ENCODE results near the gene FLT3. TPM values are rescaled to one million over a fixed set of nuclear protein-coding genes. Genes with fewer than 3 reads are reported as not detected.

FLT3 gene
- total and polyA plus RNA-seq, 2 of the 13 experiments (the other 11 are each of a cell fraction or from before 2014, with no cell fraction given) = not detected

DNA sequence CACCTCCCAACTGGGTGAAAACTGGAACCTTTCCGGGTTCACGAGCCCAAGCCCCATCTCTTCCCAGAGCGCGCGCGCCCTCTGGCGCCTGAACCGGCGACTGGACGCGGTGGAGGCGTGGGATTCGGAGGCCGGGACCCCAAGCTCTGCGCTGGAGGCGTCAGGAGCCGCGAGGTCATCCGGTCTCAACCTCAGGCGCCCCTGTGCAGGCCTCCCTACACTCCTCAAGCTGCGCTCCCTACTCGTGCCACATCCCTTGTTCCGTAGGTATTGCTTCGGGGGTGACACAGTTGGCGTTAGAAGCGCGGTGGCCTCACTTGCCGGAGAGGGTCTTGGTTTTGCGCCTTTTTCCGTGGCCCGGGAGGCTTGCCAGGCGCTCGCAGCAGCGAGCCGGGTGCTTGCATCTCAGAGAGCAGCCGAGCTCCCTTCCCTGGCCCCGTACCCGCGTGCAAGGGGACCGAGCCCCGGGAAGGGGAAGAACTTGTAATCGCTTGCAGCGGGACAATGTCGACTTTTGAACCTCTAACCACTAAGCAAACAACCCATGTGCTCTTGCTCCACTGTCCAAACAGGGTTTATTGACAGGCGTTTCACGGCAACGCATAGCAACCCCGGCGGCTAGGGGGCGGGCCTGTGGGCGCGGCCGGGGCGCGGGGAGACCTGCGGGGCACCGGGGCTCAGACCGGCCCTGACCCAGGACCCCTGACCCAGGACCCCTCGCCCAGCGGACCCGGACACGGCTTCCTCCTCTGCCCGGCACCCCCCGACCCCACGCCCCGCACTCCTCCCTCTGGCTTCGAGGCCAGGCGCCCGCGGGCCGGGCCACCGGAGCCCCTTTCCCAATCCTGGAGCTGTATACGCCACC, 139.8 kb downstream of the FLT3 start (continued):
- TF ChIP-seq ZNF260 (CRISPR knock-in tag; IDR thresholded peaks at IDR 0.05; ENCODE audit: borderline replicate concordance, low read depth) = no peak
- TF ChIP-seq TBX3 (IDR thresholded peaks at IDR 0.05; ENCODE audit: borderline replicate concordance) = peak; percentile 30; the same call in 1 of the 2 replicates
- TF ChIP-seq ASH2L (IDR thresholded peaks at IDR 0.05; ENCODE audit: insufficient read length, low read depth, low read length) = peak; percentile 96
- TF ChIP-seq ZNF549 (CRISPR knock-in tag; IDR thresholded peaks at IDR 0.05) = 0 out of 2 replicates have a peak, but pooled peaks have one; percentile 22
- no peak for TF ChIP-seq NPAS2 (CRISPR knock-in tag; IDR thresholded peaks at IDR 0.05; ENCODE audit: borderline replicate concordance)
- TF ChIP-seq, protein P1, sequence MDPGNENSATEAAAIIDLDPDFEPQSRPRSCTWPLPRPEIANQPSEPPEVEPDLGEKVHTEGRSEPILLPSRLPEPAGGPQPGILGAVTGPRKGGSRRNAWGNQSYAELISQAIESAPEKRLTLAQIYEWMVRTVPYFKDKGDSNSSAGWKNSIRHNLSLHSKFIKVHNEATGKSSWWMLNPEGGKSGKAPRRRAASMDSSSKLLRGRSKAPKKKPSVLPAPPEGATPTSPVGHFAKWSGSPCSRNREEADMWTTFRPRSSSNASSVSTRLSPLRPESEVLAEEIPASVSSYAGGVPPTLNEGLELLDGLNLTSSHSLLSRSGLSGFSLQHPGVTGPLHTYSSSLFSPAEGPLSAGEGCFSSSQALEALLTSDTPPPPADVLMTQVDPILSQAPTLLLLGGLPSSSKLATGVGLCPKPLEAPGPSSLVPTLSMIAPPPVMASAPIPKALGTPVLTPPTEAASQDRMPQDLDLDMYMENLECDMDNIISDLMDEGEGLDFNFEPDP (CRISPR knock-in tag; conservative IDR thresholded peaks at IDR 0.05) = 0 out of 2 replicates have a peak, but pooled peaks have one; percentile 87
- no peak for TF ChIP-seq TOE1 (CRISPR knock-in tag; IDR thresholded peaks at IDR 0.05)
- peak; percentile 88 for TF ChIP-seq ZSCAN21 (CRISPR knock-in tag; IDR thresholded peaks at IDR 0.05; ENCODE audit: borderline replicate concordance)
- TF ChIP-seq SRY (CRISPR knock-in tag; IDR thresholded peaks at IDR 0.05) = no peak; the same call in 1 of the 2 replicates
- 0 out of 2 replicates have a peak, but pooled peaks have one; percentile 25 for TF ChIP-seq ZNF777 (CRISPR knock-in tag; IDR thresholded peaks at IDR 0.05)
- no peak for TF ChIP-seq MATR3 (CRISPR knock-in tag; IDR thresholded peaks at IDR 0.05)
- TF ChIP-seq, protein P2, sequence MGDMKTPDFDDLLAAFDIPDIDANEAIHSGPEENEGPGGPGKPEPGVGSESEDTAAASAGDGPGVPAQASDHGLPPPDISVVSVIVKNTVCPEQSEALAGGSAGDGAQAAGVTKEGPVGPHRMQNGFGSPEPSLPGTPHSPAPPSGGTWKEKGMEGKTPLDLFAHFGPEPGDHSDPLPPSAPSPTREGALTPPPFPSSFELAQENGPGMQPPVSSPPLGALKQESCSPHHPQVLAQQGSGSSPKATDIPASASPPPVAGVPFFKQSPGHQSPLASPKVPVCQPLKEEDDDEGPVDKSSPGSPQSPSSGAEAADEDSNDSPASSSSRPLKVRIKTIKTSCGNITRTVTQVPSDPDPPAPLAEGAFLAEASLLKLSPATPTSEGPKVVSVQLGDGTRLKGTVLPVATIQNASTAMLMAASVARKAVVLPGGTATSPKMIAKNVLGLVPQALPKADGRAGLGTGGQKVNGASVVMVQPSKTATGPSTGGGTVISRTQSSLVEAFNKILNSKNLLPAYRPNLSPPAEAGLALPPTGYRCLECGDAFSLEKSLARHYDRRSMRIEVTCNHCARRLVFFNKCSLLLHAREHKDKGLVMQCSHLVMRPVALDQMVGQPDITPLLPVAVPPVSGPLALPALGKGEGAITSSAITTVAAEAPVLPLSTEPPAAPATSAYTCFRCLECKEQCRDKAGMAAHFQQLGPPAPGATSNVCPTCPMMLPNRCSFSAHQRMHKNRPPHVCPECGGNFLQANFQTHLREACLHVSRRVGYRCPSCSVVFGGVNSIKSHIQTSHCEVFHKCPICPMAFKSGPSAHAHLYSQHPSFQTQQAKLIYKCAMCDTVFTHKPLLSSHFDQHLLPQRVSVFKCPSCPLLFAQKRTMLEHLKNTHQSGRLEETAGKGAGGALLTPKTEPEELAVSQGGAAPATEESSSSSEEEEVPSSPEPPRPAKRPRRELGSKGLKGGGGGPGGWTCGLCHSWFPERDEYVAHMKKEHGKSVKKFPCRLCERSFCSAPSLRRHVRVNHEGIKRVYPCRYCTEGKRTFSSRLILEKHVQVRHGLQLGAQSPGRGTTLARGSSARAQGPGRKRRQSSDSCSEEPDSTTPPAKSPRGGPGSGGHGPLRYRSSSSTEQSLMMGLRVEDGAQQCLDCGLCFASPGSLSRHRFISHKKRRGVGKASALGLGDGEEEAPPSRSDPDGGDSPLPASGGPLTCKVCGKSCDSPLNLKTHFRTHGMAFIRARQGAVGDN (CRISPR knock-in tag; IDR thresholded peaks at IDR 0.05) = peak; percentile 91
- TF ChIP-seq, protein P3, sequence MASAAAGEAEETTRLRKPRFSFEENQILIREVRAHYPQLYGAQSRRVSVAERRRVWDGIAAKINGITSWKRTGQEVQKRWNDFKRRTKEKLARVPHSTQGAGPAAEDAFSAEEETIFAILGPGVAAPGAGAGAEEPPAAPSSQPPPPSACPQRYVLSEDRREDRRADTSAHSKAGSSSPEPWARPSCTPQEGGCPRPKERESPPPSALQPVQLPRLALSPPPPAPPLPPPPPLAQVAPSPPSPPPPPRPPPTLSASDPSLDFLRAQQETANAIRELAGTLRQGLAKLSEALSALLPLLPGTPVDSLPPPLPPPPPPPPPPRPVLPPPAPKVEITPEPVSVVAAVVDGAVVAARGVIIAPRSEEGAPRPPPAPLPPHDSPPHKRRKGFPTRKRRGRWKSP (CRISPR knock-in tag; IDR thresholded peaks at IDR 0.05) = peak; percentile 96
- TF ChIP-seq ZBTB21 (CRISPR knock-in tag; IDR thresholded peaks at IDR 0.05) = no peak
- TF ChIP-seq AKAP8 (CRISPR knock-in tag; IDR thresholded peaks at IDR 0.05) = 0 out of 2 replicates have a peak, but pooled peaks have one; percentile 34
- TF ChIP-seq SP4 (CRISPR knock-in tag; IDR thresholded peaks at IDR 0.05) = no peak
- TF ChIP-seq, protein P4, sequence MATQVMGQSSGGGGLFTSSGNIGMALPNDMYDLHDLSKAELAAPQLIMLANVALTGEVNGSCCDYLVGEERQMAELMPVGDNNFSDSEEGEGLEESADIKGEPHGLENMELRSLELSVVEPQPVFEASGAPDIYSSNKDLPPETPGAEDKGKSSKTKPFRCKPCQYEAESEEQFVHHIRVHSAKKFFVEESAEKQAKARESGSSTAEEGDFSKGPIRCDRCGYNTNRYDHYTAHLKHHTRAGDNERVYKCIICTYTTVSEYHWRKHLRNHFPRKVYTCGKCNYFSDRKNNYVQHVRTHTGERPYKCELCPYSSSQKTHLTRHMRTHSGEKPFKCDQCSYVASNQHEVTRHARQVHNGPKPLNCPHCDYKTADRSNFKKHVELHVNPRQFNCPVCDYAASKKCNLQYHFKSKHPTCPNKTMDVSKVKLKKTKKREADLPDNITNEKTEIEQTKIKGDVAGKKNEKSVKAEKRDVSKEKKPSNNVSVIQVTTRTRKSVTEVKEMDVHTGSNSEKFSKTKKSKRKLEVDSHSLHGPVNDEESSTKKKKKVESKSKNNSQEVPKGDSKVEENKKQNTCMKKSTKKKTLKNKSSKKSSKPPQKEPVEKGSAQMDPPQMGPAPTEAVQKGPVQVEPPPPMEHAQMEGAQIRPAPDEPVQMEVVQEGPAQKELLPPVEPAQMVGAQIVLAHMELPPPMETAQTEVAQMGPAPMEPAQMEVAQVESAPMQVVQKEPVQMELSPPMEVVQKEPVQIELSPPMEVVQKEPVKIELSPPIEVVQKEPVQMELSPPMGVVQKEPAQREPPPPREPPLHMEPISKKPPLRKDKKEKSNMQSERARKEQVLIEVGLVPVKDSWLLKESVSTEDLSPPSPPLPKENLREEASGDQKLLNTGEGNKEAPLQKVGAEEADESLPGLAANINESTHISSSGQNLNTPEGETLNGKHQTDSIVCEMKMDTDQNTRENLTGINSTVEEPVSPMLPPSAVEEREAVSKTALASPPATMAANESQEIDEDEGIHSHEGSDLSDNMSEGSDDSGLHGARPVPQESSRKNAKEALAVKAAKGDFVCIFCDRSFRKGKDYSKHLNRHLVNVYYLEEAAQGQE (IDR thresholded peaks at IDR 0.05; ENCODE audit: borderline replicate concordance in 1 of 2, low read depth in 1 of 2, low read length in 2 of 2) = peak in 1 of 2 experiments; percentile 75; a peak in 2 of 4 replicates
- TF ChIP-seq KDM5A (IDR thresholded peaks at IDR 0.05; ENCODE audit: borderline replicate concordance, low read length) = no peak
